SH-SY5Y (cell line): Measurements from ENCODE around the gene LDAH.

Experiments used
- GATA2 ChIP-seq: IDR thresholded peaks from 2 replicates; pipeline ENCODE4 v1.6.1; 2011; ENCODE audit warnings: mild to moderate bottlenecking, low read depth, low read length
- GATA3 ChIP-seq: IDR thresholded peaks from 2 replicates; pipeline ENCODE4 v1.6.1; 2011; ENCODE audit warnings: low read depth, mild to moderate bottlenecking, low read length, moderate library complexity

- TF ChIP-seq GATA3 = no peak
- TF ChIP-seq GATA2 = no peak
Observed at GRCh38 chr2:20766798-20767644, 55.9 kb downstream of the LDAH start.
